Spleen (tissue), 11 donors: ENCODE data around the gene CNN1. TPM values are rescaled to one million over a fixed set of nuclear protein-coding genes. Genes with fewer than 3 reads are reported as not detected.
"Not testable (repeated sequence)": the region's sequence is repeated elsewhere in the genome, so short reads cannot be mapped to it uniquely, and the experiment has no call there.

Source experiments
- DNase-seq: peaks from one replicate; pipeline ENCODE4 v3.0.0-alpha.2; 2020
- H3K27ac ChIP-seq, 8 donors: fragments of 200-600 bp; sonication (generic) in 7 of 8; 1 replicate in 4 of 8; 2 replicates in 4 of 8; pipeline versions ENCODE4 v1.5.0 to v1.8.0; 2016 to 2021; ENCODE audit warnings: inconsistent platforms in 4 of 8, mild to moderate bottlenecking in 4 of 8, moderate library complexity in 1 of 8
- H3K27me3 ChIP-seq, 7 donors: fragments of 200-600 bp; sonication (generic) in 6 of 7; replicated peaks in 1 of 7; 1 replicate in 4 of 7; 2 replicates in 3 of 7; pipeline versions ENCODE4 v1.5.0 to v1.8.0; 2016 to 2021; ENCODE audit warnings: inconsistent platforms in 3 of 7, mild to moderate bottlenecking in 1 of 7
- H3K36me3 ChIP-seq, 6 donors: fragments of 200-600 bp; sonication (generic) in 5 of 6; 1 replicate in 4 of 6; 2 replicates in 2 of 6; pipeline versions ENCODE4 v1.5.0 to v1.8.0; 2016 to 2021; ENCODE audit warnings: inconsistent platforms in 2 of 6
- H3K4me1 ChIP-seq, 6 donors: fragments of 200-600 bp; sonication (generic) in 5 of 6; 1 replicate in 3 of 6; 2 replicates in 3 of 6; pipeline versions ENCODE4 v1.5.0 to v1.8.0; 2016 to 2021; ENCODE audit warnings: inconsistent platforms in 3 of 6
- H3K4me3 ChIP-seq, 8 donors: fragments of 200-600 bp; sonication (generic) in 7 of 8; 1 replicate in 4 of 8; 2 replicates in 4 of 8; pipeline versions ENCODE4 v1.5.0 to v1.8.0; 2016 to 2021; ENCODE audit warnings: inconsistent platforms in 4 of 8, mild to moderate bottlenecking in 4 of 8, moderate library complexity in 2 of 8
- H3K9me3 ChIP-seq, 8 donors: fragments of 200-600 bp; sonication (generic) in 7 of 8; 1 replicate in 4 of 8; 2 replicates in 4 of 8; pipeline versions ENCODE4 v1.5.0 to v1.8.0; 2016 to 2021; ENCODE audit warnings: inconsistent platforms in 4 of 8
- POLR2A ChIP-seq, 3 donors: fragments of 450-650 bp; IDR thresholded peaks; one replicate each; pipeline ENCODE4 v1.5.1; 2017; ENCODE audit warnings: antibody characterized with exemption in 3 of 3, mild to moderate bottlenecking in 1 of 3
- POLR2AphosphoS5 ChIP-seq, 3 donors: sonication (generic); formaldehyde crosslinking; IDR thresholded peaks; one replicate each; pipeline ENCODE4 v1.5.1; 2017; ENCODE audit warnings: antibody characterized with exemption in 3 of 3
- WGBS, 5 donors: extraction: QIAGEN DNeasy Blood & Tissue Kit in 3 of 5; methylation state at CpG; one replicate each; pipeline versions ENCODE4 v1.1.5 to v1.1.7; 2013 to 2018; 5-methylcytosine and 5-hydroxymethylcytosine counted together
- intact Hi-C: fragments of 100-400 bp; cut with DNase I; formaldehyde crosslinking; loops from one replicate; pipeline ENCODE4 v1.15.0; 2023; ENCODE audit warnings: low total_unique reads
- microRNA-seq, 3 donors: library from miRNA; unstranded; fragments of <30 nt; microRNA quantifications; one replicate each; pipeline versions ENCODE4 to v1.1.0, GENCODE V29; 2019 to 2020
- polyA plus RNA-seq, 3 donors: library from polyadenylated mRNA; stranded (reverse); fragments of 200-250 nt; gene quantifications; one replicate each; pipeline ENCODE4 v1.2.1, GENCODE V29; 2013
- small RNA-seq, 4 donors: library from RNA; depleted of rRNA; stranded (forward); fragments of <200 nt; gene quantifications; one replicate each; pipeline ENCODE3, GENCODE V24; 2016
- total RNA-seq, 7 donors: library from RNA; depleted of rRNA in 3 of 7; stranded (reverse); fragments of >200 nt in 3 of 7; fragmentation: NEBNext Ultra II Directional in 4 of 7; extraction: Animal tissue kit (Norgen Biotek cat#: 25700) in 4 of 7; gene quantifications; one replicate each; pipeline versions ENCODE4 v1.1.0 to v1.2.1, GENCODE V29; 2016 to 2021
- TF ChIP-seq, protein P1 (sequence below), 11 experiments: fragments of 200-600 bp in 7 of 11; fragments of 450-650 bp in 4 of 11; sonication (generic) in 4 of 11; IDR thresholded peaks in 8 of 11; conservative IDR thresholded peaks in 3 of 11; 1 replicate in 7 of 11; 2 replicates in 4 of 11; pipeline versions ENCODE4 v1.4.0 to v1.8.0; 2016 to 2021; ENCODE audit warnings: antibody characterized with exemption in 11 of 11, inconsistent platforms in 4 of 11, mild to moderate bottlenecking in 1 of 11
- donor health status: healthy with polysubstance abuse.
- donor health status: DM: no; HTN: no; CAD: no; lungs with moderate emphysema.
- donor health status: DM: no; HTN: no; CAD: no.
- donor health status: Bipolar disorder and iron deficiency.
- donor health status: healthy.
- donor health status: DM: no; HTN: no; CAD: no.
- donor health status: DM: yes; HTN: yes; CAD: no.

Gene CNN1
- total and polyA plus RNA-seq, 10 donors = 1.5 to 13.0 (median 8.2) TPM

DNA sequence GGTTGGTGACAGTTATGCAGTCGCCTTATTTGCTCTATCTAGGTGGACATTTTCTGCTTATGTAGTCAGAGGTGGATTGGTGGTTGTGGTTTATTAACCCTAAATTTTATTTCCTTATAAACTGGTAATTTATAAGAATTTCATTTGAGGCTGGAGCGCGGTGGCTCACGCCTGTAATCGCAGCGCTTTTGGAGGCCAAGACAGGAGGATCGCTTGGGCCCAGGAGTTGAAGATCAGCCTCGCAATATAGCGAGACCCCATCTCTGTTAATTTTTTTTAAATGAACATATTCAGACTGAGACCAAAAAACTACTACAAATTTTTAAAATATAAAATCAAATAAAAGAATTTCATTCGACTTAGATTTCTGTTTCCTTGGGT lies 59.4 kb downstream of the CNN1 start:
- TF ChIP-seq, protein P1, sequence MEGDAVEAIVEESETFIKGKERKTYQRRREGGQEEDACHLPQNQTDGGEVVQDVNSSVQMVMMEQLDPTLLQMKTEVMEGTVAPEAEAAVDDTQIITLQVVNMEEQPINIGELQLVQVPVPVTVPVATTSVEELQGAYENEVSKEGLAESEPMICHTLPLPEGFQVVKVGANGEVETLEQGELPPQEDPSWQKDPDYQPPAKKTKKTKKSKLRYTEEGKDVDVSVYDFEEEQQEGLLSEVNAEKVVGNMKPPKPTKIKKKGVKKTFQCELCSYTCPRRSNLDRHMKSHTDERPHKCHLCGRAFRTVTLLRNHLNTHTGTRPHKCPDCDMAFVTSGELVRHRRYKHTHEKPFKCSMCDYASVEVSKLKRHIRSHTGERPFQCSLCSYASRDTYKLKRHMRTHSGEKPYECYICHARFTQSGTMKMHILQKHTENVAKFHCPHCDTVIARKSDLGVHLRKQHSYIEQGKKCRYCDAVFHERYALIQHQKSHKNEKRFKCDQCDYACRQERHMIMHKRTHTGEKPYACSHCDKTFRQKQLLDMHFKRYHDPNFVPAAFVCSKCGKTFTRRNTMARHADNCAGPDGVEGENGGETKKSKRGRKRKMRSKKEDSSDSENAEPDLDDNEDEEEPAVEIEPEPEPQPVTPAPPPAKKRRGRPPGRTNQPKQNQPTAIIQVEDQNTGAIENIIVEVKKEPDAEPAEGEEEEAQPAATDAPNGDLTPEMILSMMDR (IDR thresholded peaks at IDR 0.05 in 8 of 11, conservative IDR thresholded peaks at IDR 0.05 in 3 of 11) = no peak
- TF ChIP-seq POLR2AphosphoS5 (IDR thresholded peaks at IDR 0.05) (no peak), POLR2A (IDR thresholded peaks at IDR 0.05) (no peak)
- H3K27ac ChIP-seq = peak overlapping the region in 7 of 8 donors; percentile 88 to 95 (median 91)

GRCh38 chr19:11598746-11599145 lies 60.1 kb downstream of the CNN1 start:
- H3K27me3 ChIP-seq = no peaks in the 10 kb centered on the region
- peak overlapping the region in 2 of 8 donors; percentile 77 to 87 for H3K4me3 ChIP-seq
- H3K9me3 ChIP-seq = no peaks in the 10 kb centered on the region
- intact Hi-C loops = no loop called here
- peaks cover 9 to 48% (median 18%) of the 10 kb centered on the region in 6 donors for H3K4me1 ChIP-seq
- DNase-seq = no peak
- no peak overlapping the region for H3K27ac ChIP-seq
- peaks cover 0 to 3% (median 0%) of the 10 kb centered on the region in 6 donors for H3K36me3 ChIP-seq
- 86 to 98% (median 93%) methylated on average over 2 of the region's 2 CpGs for WGBS, 5 donors
- TF ChIP-seq, protein P1 (IDR thresholded peaks at IDR 0.05 in 8 of 11, conservative IDR thresholded peaks at IDR 0.05 in 3 of 11) = no peak
- TF ChIP-seq POLR2A (IDR thresholded peaks at IDR 0.05) (no peak), POLR2AphosphoS5 (IDR thresholded peaks at IDR 0.05) (no peak)

More for the DNA sequence above, 59.4 kb downstream of the CNN1 start:
- intact Hi-C loops = no loop called here
- Histone ChIP-seq H3K36me3 (no peaks in the 10 kb centered on the region), H3K9me3 (no peaks in the 10 kb centered on the region), H3K4me3 (peak overlapping the region; percentile 65 to 92 (median 82)), H3K27me3 (no peaks in the 10 kb centered on the region), H3K4me1 (peaks cover 9 to 48% (median 18%) of the 10 kb centered on the region in 6 donors)
- no peak for DNase-seq
- WGBS, 5 donors = 57 to 72% (median 66%) methylated on average over 10 of the region's 10 CpGs

DNA sequence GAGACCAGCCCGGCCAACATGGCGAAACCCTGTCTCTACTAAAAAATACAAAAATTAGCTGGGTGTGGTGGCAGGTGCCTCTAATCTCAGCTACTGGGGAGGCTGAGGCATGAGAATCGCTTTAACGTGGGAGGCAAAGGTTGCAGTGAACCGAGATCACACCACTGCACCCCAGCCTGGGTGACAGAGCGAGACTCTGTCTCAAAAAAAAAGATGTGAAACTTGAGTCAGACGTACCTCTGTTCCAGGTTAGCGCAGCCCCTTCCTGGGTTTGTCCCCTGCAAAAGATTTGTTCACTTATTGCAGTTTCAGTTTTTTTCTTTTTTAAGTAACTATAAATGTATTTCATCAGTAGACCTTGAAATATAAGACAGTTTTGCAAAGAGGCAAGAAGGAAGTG lies 61.1 kb downstream of the CNN1 start:
- intact Hi-C loops, H3K9me3 ChIP-seq, DNase-seq, H3K27ac ChIP-seq, H3K4me3 ChIP-seq, H3K27me3 ChIP-seq: not testable (repeated sequence)
- 71 to 80% (median 78%) methylated on average over 8 of the region's 8 CpGs for WGBS, 5 donors
- H3K36me3 ChIP-seq = peaks cover 0 to 12% (median 4%) of the 10 kb centered on the region in 6 donors
- H3K4me1 ChIP-seq = peaks cover 9 to 48% (median 18%) of the 10 kb centered on the region in 6 donors

Small RNA genes lying within 50 kb of the gene (microRNA-seq; reads per million reads assigned to microRNA genes)
- gene MIR7974 = 0 reads per million in 3 donors

Small RNA genes lying within 50 kb of the gene (small RNA-seq; reads per million reads assigned to genes)
- gene MIR7974 (0 to 0.98 (median 0.50) reads per million in 4 donors), gene RN7SL833P (0 to 0.21 (median 0.03) reads per million in 4 donors)

Other genes with a start within 250 kb of the CNN1 start
- not detected for gene TSPAN16, start 242.7 kb upstream of the CNN1 start, total RNA-seq
- not detected for gene TSPAN16, start 242.7 kb upstream of the CNN1 start, polyA plus RNA-seq
- gene RAB3D, start 199.2 kb upstream of the CNN1 start, total RNA-seq = 10 to 100 TPM; 26.7 to 51.3 (median 43.5) TPM
- 1 to 10 TPM; 2.5 to 6.4 (median 3.3) TPM for gene RAB3D, start 199.2 kb upstream of the CNN1 start, polyA plus RNA-seq
- 100 to 1,000 TPM in 3 of 7 donors, 10 to 100 TPM in 4; 44.1 to 143 (median 54.2) TPM for gene TMEM205, start 192.6 kb upstream of the CNN1 start, total RNA-seq
- gene TMEM205, start 192.6 kb upstream of the CNN1 start, polyA plus RNA-seq = 10 to 100 TPM; 65.8 to 82.0 (median 73.4) TPM
- gene CCDC159, start 192.3 kb upstream of the CNN1 start, total RNA-seq = 10 to 100 TPM; 40.1 to 57.5 (median 51.3) TPM
- 10 to 100 TPM; 34.7 to 83.7 (median 73.9) TPM for gene CCDC159, start 192.3 kb upstream of the CNN1 start, polyA plus RNA-seq
- gene PLPPR2, start 183.4 kb upstream of the CNN1 start, total RNA-seq = 10 to 100 TPM; 19.0 to 41.0 (median 26.6) TPM
- 10 to 100 TPM in 1 of 3 donors, 1 to 10 TPM in 2; 4.2 to 10.8 (median 8.5) TPM for gene PLPPR2, start 183.4 kb upstream of the CNN1 start, polyA plus RNA-seq
- gene SWSAP1, start 164.2 kb upstream of the CNN1 start, total RNA-seq = 1 to 10 TPM; 2.7 to 6.0 (median 4.0) TPM
- gene SWSAP1, start 164.2 kb upstream of the CNN1 start, polyA plus RNA-seq = 1 to 10 TPM; 7.0 to 9.3 (median 8.3) TPM
- 10 to 100 TPM; 15.0 to 24.0 (median 19.9) TPM for gene EPOR, start 154.5 kb upstream of the CNN1 start, total RNA-seq
- gene EPOR, start 154.5 kb upstream of the CNN1 start, polyA plus RNA-seq = 1 to 10 TPM; 4.5 to 8.2 (median 5.6) TPM
- 10 to 100 TPM; 17.9 to 57.7 (median 37.8) TPM for gene RGL3, start 119.5 kb upstream of the CNN1 start, total RNA-seq
- 10 to 100 TPM in 2 of 3 donors, 1 to 10 TPM in 1; 5.1 to 16.4 (median 11.2) TPM for gene RGL3, start 119.5 kb upstream of the CNN1 start, polyA plus RNA-seq
- gene ODAD3, start 103.7 kb upstream of the CNN1 start, total RNA-seq = 1 to 10 TPM in 3 of 7 donors, under 1 TPM in 4; 0.23 to 2.3 (median 0.85) TPM
- gene ODAD3, start 103.7 kb upstream of the CNN1 start, polyA plus RNA-seq = 1 to 10 TPM in 2 of 3 donors, under 1 TPM in 1; 0.59 to 2.1 (median 1.7) TPM
- 100 to 1,000 TPM; 114 to 258 (median 230) TPM for gene PRKCSH, start 103.2 kb upstream of the CNN1 start, total RNA-seq
- gene PRKCSH, start 103.2 kb upstream of the CNN1 start, polyA plus RNA-seq = 100 to 1,000 TPM in 1 of 3 donors, 10 to 100 TPM in 2; 80.3 to 105 (median 86.0) TPM
- gene ELAVL3, start 57.8 kb upstream of the CNN1 start, total RNA-seq = not detected
- gene ELAVL3, start 57.8 kb upstream of the CNN1 start, polyA plus RNA-seq = under 1 TPM in 1 of 3 donors, not detected in 2; 0.02 TPM
- 10 to 100 TPM in 2 of 7 donors, 1 to 10 TPM in 5; 6.9 to 11.8 (median 9.0) TPM for gene ZNF653, start 33.0 kb upstream of the CNN1 start, total RNA-seq
- gene ZNF653, start 33.0 kb upstream of the CNN1 start, polyA plus RNA-seq = 10 to 100 TPM in 1 of 3 donors, 1 to 10 TPM in 2; 3.5 to 11.6 (median 8.8) TPM
- gene ECSIT, start 9.7 kb upstream of the CNN1 start, total RNA-seq = 10 to 100 TPM; 30.2 to 37.6 (median 35.4) TPM
- gene ECSIT, start 9.7 kb upstream of the CNN1 start, polyA plus RNA-seq = 10 to 100 TPM; 41.6 to 55.1 (median 52.1) TPM
- gene ELOF1, start 20.4 kb downstream of the CNN1 start, total RNA-seq = 10 to 100 TPM; 21.8 to 44.6 (median 36.3) TPM
- gene ELOF1, start 20.4 kb downstream of the CNN1 start, polyA plus RNA-seq = 10 to 100 TPM; 63.1 to 77.1 (median 67.8) TPM
- gene ACP5, start 38.8 kb downstream of the CNN1 start, total RNA-seq = 10 to 100 TPM; 41.7 to 74.4 (median 64.5) TPM
- gene ACP5, start 38.8 kb downstream of the CNN1 start, polyA plus RNA-seq = 100 to 1,000 TPM in 2 of 3 donors, 10 to 100 TPM in 1; 91.6 to 332 (median 200) TPM
- gene ZNF627, start 58.6 kb downstream of the CNN1 start, total RNA-seq = 10 to 100 TPM; 11.6 to 14.5 (median 12.9) TPM
- gene ZNF627, start 58.6 kb downstream of the CNN1 start, polyA plus RNA-seq = 1 to 10 TPM; 4.5 to 8.6 (median 8.1) TPM
- gene ZNF823, start 200.1 kb downstream of the CNN1 start, total RNA-seq = 1 to 10 TPM; 2.9 to 5.2 (median 4.2) TPM
- 1 to 10 TPM; 1.3 to 2.1 (median 1.8) TPM for gene ZNF823, start 200.1 kb downstream of the CNN1 start, polyA plus RNA-seq
- gene ZNF441, start 228.1 kb downstream of the CNN1 start, total RNA-seq = 10 to 100 TPM in 6 of 7 donors, 1 to 10 TPM in 1; 8.0 to 17.4 (median 12.6) TPM
- 1 to 10 TPM; 5.0 to 8.1 (median 6.2) TPM for gene ZNF441, start 228.1 kb downstream of the CNN1 start, polyA plus RNA-seq